Mesothelial cell of epicardium (in vitro differentiated cells): ENCODE data around the gene ZFR2. TPM values are rescaled to one million over a fixed set of nuclear protein-coding genes. Genes with fewer than 3 reads are reported as not detected.

Source experiments
- DNase-seq, 2 experiments: peaks; one replicate each; pipeline ENCODE4 v3.0.0; 2021; ENCODE audit warnings: low spot score in 2 of 2; ENCODE audit not compliant: unreplicated experiment in 2 of 2
- H3K27ac Mint-ChIP-seq: 2 replicates; pipeline ENCODE4 v1.8.0; 2021; ENCODE audit warnings: mixed read lengths
- H3K27me3 Mint-ChIP-seq: 2 replicates; pipeline ENCODE4 v1.8.0; 2021; ENCODE audit warnings: low read depth, mixed read lengths
- H3K36me3 Mint-ChIP-seq: 2 replicates; pipeline ENCODE4 v1.8.0; 2021; ENCODE audit warnings: mixed read lengths
- H3K4me1 Mint-ChIP-seq: 2 replicates; pipeline ENCODE4 v1.8.0; 2021; ENCODE audit warnings: mixed read lengths
- H3K4me3 Mint-ChIP-seq: 2 replicates; pipeline ENCODE4 v1.8.0; 2021; ENCODE audit warnings: mild to moderate bottlenecking, moderate library complexity, mixed read lengths
- H3K9me3 Mint-ChIP-seq: 2 replicates; pipeline ENCODE4 v1.8.0; 2021; ENCODE audit warnings: mixed read lengths
- CTCF ChIP-seq: fragments of 200-600 bp; sonication (generic); IDR thresholded peaks from one replicate; pipeline ENCODE4 v1.5.0; 2021; ENCODE audit warnings: antibody characterized with exemption; ENCODE audit not compliant: unreplicated experiment
- total RNA-seq: library from RNA; stranded (reverse); gene quantifications from 3 replicates; pipeline ENCODE4 v1.2.1, GENCODE V29; 2021

The ZFR2 gene
- total RNA-seq, 1 donor from 2014 or later: 3.6 TPM

GRCh38 chr19:3778899-3779723, 89.7 kb downstream of the ZFR2 start:
- no peaks in the 10 kb centered on the region for H3K4me1 Mint-ChIP-seq
- H3K4me3 Mint-ChIP-seq: no peak overlapping the region
- DNase-seq: no peak
- no peak overlapping the region for H3K27ac Mint-ChIP-seq
- peaks cover 16% of the 10 kb centered on the region for H3K9me3 Mint-ChIP-seq
- H3K36me3 Mint-ChIP-seq: peaks cover 12% of the 10 kb centered on the region
- no peak for TF ChIP-seq CTCF
- peaks cover 19% of the 10 kb centered on the region for H3K27me3 Mint-ChIP-seq

- Mint-ChIP-seq H3K9me3 (peaks cover 16% of the 10 kb centered on the region), H3K27ac (no peak overlapping the region), H3K4me3 (no peak overlapping the region), H3K36me3 (peaks cover 12% of the 10 kb centered on the region), H3K4me1 (no peaks in the 10 kb centered on the region), H3K27me3 (peaks cover 12% of the 10 kb centered on the region)
- DNase-seq: no peak
- no peak for TF ChIP-seq CTCF
These were observed 90.6 kb downstream of the ZFR2 start for GRCh38 chr19:3778104-3778867.

DNA sequence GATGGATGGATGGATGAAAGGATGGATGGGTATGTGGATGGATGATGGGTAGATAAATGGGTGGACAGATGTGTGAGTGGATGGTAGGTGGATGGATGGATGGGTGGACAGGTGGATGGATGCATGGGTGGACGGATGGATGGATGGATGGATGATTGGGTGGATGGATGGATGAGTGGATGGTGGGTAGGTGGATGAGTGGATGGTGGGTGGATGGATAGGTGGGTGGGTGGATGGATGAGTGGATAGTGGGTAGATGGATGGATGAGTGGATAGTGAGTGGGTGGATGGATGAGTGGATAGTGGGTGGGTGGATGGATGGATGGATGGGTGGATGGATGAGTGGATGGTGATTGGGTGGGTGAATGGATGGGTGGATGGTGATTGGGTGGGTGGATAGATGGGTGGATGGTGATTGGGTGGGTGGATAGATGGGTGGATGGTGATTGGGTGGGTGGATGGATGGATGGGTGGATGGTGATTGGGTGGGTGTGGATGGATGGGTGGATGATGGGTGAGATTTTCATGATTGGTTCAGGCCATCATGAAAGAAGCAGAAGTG, 92.3 kb downstream of the ZFR2 start:
- H3K27ac Mint-ChIP-seq: no peak overlapping the region
- no peak overlapping the region for H3K4me3 Mint-ChIP-seq
- H3K36me3 Mint-ChIP-seq: peaks cover 2% of the 10 kb centered on the region
- H3K4me1 Mint-ChIP-seq: peaks cover 2% of the 10 kb centered on the region
- peaks cover 3% of the 10 kb centered on the region for H3K27me3 Mint-ChIP-seq
- no peak for TF ChIP-seq CTCF
- no peak for DNase-seq
- H3K9me3 Mint-ChIP-seq: peaks cover 8% of the 10 kb centered on the region

DNA sequence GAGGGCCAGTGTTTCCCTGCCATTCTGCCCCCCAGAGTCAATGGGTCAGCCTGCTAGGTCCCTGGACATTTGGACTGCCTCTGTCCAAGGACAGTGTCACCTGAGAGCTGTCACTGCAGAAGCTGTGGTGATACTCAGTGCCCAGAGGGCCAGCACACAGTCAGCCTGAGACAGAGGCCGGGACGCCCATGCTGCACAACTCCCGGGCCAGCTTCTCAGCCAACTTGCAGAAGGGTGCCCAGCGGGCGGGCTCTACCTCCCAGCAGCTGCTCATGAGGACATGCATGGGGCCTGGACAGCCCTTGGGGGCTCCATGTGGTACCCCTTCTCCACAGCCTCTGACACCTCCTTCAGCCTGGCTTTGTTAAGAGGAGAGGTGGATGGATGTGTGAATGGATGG, 93.0 kb downstream of the ZFR2 start:
- Mint-ChIP-seq H3K36me3 (no peaks in the 10 kb centered on the region), H3K27ac (no peak overlapping the region), H3K9me3 (peaks cover under 1% of the 10 kb centered on the region), H3K27me3 (no peaks in the 10 kb centered on the region), H3K4me3 (no peak overlapping the region), H3K4me1 (peaks cover 5% of the 10 kb centered on the region)
- no peak for DNase-seq
- TF ChIP-seq CTCF: no peak

GRCh38 chr19:3775374-3775711, 93.5 kb downstream of the ZFR2 start:
- Mint-ChIP-seq H3K27me3 (no peaks in the 10 kb centered on the region), H3K4me1 (peaks cover 5% of the 10 kb centered on the region), H3K9me3 (no peaks in the 10 kb centered on the region), H3K4me3 (no peak overlapping the region), H3K27ac (no peak overlapping the region), H3K36me3 (no peaks in the 10 kb centered on the region)
- TF ChIP-seq CTCF: no peak
- DNase-seq: no peak
